ENCODE results near the gene AAK1.

AAK1 gene

DNA sequence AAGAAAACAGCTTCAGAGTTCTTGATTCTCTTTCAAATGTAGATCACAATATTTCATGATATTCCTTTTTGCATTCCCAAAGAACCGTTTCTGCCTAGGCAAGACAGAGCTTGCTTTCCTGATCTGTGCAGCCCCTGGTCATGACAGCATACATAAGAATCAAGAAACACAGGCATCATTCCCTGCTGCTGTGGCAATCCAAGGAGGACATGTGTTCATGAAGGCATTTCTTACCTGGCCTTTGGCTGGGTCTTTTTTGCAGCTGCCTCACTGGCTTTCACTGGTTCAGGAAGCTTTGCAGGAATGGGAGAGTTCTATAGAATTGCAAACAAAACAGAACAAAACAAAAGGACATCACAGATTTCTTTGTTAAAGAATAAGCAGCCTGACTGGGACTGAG lies 118.7 kb downstream of the AAK1 start:
- DNase-seq: no peak

DNA sequence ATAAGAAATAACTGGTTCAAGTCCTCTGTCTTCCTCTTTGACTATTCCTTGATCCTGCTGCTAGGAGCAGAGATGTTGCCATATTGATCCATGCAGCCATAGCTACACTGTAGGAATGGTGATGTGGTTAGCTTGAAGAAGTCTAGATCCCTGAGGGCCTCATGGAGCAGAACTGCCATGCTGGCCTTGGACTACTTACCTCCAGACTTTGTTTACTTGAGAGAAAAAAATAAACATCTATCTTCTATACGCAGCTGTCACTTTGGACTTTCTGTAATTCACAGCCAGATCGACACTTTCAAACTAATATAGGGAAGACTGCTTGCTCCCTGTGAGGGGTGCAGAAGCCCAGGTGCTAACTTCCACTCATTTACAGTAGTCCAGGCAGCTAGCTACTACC lies 121.8 kb downstream of the AAK1 start:
- DNase-seq: no peak

DNA sequence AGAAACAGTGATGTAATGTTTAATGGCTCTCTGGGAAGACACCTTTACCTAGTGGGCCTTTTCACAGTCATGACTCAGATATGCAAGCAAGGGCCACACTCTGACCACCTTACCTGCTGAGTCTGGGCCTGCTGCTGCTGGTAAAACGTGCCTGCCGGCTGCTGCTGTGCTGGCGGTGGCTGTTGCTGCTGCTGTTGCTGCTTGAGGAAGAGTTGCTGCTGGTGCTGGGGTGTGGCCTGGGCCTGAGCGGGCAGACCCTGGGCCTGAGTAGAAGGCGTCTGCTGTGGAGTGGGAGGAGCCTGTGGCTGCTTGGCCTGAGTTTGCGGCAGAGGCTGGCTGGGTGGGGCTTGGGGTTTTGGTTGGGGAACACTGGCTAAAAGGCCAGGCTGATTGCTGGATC lies 124.7 kb downstream of the AAK1 start:
- no peak for DNase-seq

DNA sequence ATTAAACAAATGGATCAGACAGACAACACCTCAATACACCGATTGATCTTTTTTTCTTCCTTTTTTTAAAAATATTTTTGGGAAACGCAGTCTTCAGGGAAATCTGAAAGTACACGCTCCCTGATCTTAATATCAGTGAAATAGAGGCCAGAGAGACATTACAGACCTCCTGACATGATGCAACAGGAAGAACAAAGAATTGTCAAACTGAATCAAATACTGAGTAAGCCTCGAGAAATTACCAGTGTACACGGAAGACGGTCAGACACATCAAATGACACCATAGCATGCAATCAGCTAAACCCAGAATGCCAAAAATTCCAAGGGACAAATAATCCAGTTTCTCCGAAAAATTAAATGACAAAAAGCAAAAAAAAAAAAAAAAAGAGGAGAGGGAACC lies 126.1 kb downstream of the AAK1 start:
- DNase-seq: no peak

DNA sequence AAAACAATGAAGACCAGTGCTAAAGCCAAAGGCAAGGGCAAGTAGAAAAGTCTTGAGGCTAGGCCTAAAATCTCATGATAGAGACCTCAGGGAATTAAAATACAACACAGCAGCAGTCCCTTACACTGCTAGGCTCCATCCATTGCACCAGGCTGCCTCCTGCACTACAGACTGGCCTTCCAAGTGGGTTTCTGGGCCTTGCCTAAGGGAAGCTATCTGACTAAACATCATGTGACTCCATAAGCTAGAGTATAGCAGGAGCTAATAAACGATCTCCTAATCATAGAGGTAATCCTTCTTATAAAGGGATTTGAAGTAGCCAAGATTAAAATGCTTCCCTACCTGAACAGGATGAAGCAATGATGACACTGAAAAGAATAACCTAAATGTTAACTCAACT lies 128.7 kb downstream of the AAK1 start:
- no peak for DNase-seq

DNA sequence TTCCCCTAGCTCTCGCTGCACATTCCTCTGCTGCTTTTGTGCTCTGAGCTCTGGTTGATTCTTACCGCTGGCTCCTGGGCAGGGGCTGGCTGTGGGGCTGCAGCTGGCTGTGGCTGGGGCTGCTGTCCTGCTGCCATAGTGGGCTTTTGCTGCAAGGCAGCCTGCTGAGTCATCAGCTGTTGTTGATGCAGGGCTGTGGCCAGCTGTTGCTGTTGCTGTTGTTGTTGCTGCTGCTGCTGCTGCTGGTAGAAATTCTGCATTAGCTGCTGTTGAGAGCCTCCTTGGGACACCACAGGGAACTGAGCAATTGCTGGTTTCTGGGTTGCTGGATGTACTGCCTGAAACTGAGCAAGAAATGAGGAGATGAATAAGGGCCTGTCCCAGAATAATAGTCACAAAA lies 129.1 kb downstream of the AAK1 start:
- peak; percentile 25 for DNase-seq

DNA sequence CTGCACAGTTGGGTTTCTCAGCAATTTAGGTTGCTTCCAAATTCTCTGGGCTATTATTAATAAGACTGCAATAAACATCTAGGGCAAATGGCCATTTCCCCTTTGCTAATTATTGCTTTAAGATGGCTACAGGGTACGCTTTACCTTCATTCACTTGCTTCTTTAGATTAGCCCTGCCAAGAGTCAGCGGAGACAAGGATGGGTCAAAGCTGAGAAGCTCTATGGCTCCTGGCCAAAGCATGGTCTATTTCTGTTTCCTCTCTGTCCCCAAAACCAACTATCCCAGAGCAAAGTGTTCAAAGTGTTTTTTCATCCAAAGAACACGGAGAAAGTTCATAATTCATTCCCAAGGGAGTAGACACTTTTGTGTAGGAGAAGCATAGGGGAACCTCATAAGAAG lies 131.1 kb downstream of the AAK1 start:
- no peak for DNase-seq

DNA sequence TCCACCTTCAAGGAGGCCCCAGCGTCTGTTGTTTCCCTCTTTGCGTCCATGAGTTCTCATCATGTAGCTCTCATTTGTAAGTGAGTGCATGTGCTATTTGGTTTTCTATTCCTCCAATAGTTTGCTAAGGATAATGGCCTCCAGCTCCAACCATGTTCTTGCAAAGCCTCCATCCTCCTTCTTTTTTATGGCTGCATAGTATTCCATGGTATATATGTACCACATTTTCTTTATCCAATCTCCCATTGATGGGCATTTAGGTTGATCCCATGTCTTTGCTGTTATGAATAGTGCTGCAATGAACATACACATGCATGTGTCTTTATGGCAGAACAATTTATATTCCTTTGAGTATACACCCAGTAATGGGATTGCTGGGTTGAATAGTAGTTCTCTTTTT lies 133.3 kb downstream of the AAK1 start:
- DNase-seq: no peak

DNA sequence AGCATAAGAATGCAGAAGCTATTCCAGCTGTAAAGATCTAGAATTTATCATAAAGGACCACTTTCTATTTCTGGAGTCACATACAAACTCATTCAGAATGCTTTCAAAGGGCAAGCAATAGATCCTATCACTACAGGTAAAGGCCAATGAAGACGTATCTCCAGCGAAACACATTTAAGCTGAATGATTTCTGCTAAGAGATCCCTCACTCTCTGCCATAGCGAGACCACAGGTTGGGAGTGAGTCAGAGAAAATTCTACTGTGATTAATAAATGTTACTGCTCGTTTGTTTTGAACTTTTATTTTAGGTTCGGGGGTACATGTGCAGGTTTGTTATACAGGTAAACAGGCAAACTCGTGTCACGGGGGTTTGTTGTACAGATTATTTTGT lies 133.8 kb downstream of the AAK1 start:
- no peak for DNase-seq

DNA sequence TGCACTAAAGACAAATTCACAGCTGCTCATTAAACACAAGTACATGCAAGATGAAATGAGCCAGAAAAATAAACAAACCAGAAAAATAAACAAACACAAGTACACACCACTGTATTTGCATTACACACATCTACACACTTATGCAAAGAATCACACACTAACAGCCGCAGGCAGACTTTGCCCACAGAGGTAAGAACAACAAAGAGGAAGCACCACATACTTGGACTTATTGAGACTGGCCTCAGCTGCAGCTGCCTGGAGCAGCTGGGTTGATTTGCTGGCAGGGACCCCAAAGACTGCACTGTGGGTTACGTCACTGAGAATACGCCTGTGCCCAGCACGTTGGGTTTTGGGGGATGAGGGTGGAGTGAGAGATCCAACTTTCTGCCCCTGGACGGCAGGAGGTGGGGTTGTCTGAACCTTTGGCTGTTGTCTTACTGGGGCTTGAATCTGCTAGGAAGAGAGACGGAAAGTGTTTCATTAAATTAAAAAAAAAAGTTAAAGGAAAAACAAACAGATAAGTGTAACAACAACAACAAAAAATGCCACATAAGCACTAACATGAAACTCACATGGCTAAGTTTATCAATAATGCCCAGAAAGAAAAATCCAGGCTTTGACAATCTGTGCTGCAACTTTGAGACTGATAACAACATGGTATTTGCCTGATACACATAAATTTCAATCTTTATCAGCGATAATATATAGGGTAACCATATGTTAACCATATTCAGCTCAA lies 134.4 kb downstream of the AAK1 start:
- DNase-seq: no peak

DNA sequence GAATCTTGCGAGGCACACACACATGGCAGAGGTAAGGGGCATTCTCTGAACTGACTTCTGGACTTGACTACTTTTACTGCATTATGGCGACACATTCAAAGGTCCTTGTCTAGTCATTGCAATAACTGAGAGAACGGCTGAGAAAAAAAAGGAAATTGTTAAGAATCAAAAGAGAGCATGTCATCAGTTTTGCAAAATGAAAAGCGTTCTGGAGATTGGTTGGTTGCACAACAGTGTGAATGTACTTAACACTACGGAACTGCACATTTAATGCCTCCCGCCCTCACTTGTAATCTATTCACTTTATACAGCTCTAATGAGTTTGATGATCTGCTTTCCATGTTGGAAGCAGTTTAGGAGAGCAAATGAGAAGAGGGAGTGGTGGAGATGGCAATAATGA lies 137.8 kb downstream of the AAK1 start:
- no peak for DNase-seq

DNA sequence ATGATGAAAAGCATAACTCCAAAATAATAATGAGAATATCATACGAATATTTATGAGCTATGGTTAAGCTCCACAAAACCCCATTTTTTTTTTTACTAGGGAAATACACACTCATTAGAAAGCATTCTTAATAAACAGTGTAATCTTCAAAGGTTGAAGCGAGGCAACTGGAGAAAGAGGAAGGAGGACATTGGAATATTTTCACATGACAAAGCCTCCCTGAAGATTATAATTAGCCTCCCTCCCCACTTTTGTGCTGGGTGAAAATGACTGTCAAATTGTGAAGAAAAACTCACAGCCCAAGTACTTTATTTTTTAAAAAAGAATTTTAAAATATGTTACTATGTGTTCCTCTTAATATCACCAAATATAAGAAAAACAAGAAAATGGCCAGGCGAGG lies 142.2 kb downstream of the AAK1 start:
- DNase-seq: no peak

DNA sequence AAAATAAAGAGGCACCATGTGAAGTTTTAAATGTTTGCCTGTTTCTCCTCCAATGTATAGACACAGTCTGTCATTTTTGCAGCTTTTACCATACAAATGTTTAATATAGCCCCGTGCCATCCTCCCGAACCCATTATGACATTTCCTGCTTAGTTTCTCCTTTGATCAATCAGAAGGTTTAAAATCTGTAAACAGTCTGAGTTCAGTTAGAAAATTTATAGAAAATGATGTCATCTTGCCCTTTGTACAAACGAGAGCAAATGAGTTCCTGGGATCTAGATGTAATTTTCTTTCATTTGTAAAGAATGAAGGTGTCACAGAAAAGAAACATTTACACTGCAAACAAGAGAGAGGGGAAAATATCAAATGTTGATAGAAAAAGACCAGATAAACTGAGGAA lies 143.6 kb downstream of the AAK1 start:
- no peak for DNase-seq

DNA sequence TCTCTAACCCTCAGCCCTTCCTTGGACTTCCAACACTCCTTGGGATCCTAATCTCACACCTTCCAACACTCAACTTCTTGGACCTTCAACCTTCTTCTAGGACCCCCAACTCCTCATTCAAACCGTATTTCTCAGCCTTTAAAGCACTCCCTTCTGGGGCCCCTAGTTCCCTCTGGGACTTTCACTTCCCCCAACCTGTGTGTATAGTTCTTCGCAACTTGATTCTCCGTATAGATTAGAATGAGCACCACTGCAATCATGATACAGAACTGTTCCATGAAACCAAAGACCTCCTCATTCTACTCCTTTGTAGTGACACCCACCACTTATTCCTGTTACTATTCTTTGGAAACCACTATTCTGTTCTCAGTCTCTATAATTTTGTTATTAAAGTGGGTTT lies 144.3 kb downstream of the AAK1 start:
- DNase-seq: no peak

DNA sequence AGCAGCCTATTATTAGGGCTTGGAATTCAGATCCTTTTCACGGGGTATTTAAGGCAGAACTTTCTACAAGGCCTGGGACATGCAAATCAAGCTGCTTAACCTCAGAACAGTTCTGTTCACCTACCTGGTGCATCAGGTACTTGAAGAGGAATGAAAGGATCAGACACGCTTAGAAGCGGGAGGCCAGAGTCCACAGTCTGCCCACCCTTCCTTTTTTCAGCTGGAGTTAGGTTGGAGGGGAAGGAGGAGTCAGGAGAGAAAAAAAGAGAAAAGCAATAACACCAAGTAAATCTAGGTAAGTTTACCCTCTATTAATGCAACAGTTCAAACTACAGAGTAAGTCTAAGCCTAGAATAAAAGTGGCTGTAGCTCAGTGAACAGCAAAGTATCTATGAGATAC lies 147.7 kb downstream of the AAK1 start:
- no peak for DNase-seq

DNA sequence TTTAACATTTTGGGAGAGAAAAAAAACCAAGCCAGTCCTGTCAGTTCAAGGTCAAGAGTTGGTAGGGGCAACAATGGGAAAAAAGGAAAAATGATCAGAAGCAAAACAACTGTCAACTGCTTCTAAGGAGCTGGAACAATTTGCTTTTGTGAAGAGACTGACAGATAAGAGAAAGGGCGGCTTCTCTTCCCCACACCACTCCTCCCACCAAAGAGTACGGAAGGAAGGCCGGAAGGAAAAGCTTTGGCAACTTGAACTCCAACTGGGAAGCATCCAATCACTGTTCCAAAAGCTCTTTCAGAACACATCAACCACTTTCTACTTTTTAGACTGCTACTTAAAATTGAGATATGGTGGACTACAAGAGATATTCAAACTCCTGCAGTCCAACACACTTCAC lies 148.5 kb downstream of the AAK1 start:
- no peak for DNase-seq

DNA sequence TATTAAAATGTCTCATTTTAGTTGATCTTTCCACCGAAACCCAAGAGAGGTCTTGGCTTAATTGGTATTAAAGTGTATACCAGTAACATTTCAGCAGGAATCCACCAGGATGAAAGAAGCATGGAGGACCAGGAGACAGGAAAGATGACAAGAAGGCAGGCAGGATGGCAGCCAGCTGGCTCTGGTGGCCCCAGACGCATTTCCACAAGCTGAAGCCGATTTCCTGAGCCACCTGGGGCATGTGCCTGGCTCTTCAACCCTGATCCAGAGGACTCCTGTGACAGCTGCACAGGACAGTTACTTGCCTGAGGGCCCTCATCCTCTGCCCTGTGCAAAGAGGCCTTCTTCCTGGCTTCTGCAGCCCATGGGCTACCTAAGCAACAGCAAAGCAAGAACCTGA lies 149.4 kb downstream of the AAK1 start:
- no peak for DNase-seq

DNA sequence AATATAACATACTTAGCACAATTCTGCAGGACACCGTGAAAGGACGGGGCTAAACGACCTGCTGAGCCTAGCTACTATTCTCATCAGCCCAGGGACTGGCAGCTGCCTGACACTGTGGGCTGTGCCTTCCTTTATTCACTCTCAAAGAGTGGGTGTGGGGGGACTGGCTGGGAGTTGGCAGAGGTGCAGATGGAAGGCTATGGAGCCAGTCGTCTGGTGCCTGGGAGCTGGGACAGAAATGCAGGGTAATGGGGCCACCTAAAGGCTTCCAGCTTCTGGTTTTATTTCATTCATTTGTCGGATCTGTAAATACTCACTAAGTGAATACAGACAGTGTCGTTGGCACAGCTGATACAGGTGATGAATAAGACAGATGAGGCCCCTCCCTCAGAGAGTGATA lies 150.3 kb downstream of the AAK1 start:
- DNase-seq: no peak

DNA sequence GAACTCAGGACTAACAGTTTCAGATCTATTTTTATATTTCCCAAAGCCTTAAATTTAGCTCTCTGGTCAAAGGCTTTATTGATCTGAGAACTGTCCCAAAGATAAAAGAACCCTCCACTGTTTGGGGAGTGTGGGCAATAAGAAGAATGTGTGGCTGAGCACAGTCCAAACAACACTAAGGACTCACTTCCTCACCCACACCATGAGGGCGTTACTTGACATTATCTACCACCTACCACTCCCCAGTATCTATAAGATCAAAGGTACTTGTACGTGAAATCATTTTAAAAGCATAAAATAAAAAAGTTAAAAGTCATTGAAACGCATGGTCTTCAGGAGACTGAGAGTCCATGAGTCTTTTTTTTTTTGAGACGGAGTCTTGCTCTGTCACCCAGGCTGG lies 151.7 kb downstream of the AAK1 start:
- DNase-seq: no peak

DNA sequence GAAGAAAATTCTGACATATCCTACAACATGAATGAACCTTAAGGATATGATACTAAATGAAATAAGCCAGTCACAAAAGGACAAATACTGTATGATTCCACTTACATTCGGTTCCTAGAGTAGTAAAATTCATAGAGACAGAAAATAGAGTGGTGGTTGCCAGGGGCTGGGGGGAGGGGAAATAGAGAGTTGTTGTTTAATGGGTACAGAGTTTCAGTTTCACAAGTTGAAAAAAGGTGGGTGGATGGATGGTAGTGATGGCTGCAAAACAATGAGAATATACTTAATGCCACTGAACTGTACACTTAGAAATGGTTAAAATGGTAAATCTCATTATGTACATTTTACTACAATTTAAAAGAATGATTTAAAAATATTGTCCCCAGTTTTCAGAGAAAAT lies 153.1 kb downstream of the AAK1 start:
- DNase-seq: no peak

DNA sequence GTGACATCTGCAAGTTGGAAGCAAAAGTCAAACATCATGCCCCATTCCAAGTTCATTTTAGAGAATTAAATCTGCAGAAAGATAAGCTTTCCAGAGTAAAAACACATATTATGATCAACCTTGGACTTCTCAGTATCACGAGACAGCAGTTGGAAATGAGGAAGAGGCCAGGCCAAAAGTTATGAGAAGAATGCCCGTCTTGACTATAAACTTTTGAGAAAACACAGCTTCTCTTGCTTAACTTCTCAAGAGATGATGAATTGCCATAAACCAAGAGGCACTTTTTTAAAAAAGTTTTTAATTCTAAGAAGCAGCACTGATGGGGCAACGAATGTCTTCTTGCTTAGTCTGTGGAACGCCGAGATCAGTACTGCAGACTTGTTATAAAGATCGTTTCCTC lies 153.7 kb downstream of the AAK1 start:
- DNase-seq: no peak

DNA sequence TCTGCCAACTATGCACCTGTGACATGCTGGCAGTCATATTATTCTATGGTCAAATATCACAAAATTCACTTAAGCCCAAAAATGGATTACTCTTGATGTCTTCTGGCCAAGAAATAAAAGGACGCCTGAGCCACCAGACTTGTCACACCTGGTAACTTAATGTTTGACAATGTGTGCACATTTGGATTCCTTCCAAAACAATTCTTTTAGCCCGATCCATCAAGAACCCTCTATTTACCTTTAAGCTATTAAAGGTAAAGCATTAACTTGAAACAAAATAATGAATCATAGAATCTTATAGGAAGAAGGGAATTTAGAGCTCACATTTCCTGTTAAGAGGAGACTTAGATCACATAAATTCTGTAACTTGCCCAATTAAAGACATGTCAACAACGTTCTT lies 159.8 kb downstream of the AAK1 start:
- no peak for DNase-seq

DNA sequence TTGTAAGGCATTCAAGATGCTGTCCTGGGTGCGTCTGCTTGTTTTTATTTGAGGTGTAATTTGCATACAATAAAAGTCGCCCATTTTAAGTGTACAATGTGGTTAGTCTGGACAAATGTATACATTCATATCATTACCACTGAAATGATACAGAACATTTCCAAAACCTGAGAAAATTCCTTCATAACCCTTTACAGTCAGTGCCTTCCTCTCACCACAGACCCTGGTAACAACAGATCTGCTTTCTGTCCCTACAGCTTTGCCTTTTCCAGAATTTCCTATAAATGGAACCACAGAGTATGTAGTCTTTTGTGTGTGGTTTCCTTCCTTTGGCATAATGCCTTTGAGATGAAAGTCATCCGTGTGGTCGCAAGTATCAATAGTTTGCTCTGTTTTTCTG lies 160.5 kb downstream of the AAK1 start:
- DNase-seq: no peak

DNA sequence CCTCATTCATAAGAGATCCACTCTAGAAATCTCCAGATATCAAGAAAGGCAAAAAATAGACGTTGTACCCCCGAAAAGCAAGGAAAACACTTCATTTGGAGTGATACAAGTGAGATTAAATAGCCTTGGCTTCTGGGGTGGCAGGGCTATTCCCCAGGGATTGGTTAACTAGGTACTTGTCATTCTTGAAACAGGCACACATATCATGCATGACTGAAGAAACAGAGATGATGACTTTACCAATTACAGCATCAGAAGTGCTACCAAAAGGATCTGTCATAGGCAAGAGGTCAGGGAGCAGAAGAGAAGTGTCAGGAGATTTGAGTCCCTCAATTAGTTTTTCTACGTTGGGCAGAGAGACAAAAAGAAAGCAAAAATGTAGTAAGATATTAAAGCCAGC lies 161.1 kb downstream of the AAK1 start:
- DNase-seq: no peak

DNA sequence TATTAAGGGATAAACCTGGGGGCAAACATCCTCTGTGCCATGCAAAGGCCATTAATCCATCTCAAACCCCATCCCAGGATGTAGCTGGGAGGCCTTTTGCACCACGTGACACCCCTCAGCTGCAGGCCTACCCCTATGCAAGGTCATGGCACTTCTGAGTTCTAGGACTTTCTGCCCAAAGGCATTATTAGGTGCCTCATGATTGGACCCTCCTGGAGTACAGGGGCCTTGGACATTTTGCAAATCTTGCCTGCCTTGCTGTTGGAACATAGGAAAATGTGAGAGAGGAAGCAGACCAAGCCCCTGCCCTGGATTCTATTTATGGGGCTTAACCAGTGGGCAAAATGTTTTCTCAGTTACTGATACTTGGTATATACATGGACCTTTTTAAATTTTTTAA lies 162.1 kb downstream of the AAK1 start:
- DNase-seq: no peak

DNA sequence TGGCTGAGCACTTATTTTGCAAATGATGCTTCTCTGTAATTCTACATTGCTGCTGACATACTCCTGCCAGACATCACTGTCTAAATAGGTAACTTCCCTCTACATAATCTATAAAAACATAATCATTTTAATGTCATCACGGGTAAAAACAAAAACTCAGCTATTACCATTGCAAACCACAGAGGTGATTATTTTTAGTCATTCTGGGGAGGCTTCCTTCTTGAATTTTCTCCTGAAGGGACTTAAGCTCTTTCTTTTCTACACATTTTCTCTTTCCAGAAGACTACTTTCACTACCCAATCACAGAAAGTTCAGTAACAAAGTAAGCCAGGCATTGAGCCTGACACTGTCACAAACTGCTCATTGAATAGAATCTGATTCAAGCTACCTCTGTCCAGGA lies 165.9 kb downstream of the AAK1 start:
- DNase-seq: no peak

Measured in NK-92 treated with Interleukin-12 subunit alpha and Interleukin-12 subunit beta, amount 100 ng/mL, for 24 hours (cell line).